ENCODE data around the gene HOMER2.

- TF ChIP-seq CTCF (IDR thresholded peaks at IDR 0.05; ENCODE audit: insufficient read depth, low read depth, low read length) (no peak), EZH2 (IDR thresholded peaks at IDR 0.05; ENCODE audit: insufficient read depth, low read length) (no peak)
Observed at GRCh38 chr15:82992436-82992998, 40.0 kb upstream of the HOMER2 start.
